GM12873 (cell line): ENCODE data around the gene PTGIS.
A peak's percentile ranks its signal among the peaks of the same experiment; 100 is the strongest.

ENCODE experiments used
- TF ChIP-seq, protein P1 (sequence below): IDR thresholded peaks from 2 replicates; pipeline ENCODE4 v1.5.1; 2012; ENCODE audit warnings: low read depth, mild to moderate bottlenecking, moderate library complexity, low read length, control low read depth; ENCODE audit not compliant: insufficient read depth; ENCODE audit errors: missing control alignments

Gene PTGIS

DNA sequence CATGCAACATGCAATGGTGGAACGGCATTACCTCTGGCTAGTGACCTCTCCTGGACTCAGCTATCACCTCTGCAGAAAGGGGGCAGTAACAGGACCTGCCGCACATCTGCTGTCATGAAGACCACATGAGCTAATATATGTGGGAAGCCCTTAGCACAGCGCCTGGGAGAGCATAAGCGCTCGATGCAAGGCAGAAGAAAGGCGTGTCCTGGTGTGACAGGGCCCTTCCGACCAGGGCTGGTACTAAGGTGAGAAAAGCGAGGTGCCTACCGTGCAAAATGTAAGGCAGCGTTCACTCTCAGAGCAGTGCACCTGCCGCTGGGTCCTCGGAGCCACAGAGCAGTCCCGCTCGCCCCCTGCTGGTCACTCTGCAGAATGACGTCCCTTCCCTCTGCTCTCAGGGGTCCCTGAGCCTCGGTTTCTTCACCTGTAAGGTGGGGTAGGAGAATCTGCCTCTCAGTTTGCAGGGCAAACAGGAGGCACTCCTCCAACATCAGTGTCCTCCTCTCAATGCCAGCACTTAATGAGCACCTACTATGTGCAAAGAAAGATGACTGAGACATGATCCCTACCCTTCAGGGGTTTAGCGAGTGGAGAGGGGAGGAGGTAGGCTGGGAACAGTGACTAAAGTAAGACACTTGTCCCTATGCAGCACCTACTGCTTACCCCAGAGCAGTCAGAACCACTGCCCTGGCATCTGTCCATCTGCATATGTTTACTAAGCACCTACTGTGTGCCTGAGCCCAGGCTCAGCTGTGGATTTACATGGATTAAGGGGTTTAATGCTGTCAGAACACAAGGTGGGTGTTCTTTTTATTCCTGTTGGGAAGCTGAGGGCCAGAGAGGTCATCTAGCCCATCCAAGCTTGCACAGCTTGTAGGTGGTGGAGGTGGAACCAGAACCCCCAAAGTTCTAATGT lies 41.1 kb upstream of the PTGIS start:
- TF ChIP-seq, protein P1, sequence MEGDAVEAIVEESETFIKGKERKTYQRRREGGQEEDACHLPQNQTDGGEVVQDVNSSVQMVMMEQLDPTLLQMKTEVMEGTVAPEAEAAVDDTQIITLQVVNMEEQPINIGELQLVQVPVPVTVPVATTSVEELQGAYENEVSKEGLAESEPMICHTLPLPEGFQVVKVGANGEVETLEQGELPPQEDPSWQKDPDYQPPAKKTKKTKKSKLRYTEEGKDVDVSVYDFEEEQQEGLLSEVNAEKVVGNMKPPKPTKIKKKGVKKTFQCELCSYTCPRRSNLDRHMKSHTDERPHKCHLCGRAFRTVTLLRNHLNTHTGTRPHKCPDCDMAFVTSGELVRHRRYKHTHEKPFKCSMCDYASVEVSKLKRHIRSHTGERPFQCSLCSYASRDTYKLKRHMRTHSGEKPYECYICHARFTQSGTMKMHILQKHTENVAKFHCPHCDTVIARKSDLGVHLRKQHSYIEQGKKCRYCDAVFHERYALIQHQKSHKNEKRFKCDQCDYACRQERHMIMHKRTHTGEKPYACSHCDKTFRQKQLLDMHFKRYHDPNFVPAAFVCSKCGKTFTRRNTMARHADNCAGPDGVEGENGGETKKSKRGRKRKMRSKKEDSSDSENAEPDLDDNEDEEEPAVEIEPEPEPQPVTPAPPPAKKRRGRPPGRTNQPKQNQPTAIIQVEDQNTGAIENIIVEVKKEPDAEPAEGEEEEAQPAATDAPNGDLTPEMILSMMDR, result peak; percentile 99

DNA sequence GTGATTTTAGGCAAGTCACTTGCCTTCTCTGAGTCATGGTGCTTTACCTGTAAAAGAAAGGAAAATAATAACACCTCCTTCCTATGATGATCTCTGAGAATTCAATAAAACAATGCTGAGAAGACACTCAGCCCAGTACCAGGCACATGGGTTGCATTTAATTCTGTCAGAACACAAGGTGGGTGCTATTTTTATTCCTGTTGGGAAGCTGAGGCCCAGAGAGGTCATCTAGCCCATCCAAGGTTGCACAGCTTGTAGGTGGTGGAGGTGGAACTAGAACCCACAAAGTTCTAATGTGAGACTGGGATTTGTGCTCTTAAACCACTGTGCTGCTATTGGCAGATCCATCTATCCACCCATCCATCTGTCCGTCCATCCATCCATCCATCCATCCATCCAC lies 39.6 kb upstream of the PTGIS start:
- TF ChIP-seq, protein P1, result no peak

DNA sequence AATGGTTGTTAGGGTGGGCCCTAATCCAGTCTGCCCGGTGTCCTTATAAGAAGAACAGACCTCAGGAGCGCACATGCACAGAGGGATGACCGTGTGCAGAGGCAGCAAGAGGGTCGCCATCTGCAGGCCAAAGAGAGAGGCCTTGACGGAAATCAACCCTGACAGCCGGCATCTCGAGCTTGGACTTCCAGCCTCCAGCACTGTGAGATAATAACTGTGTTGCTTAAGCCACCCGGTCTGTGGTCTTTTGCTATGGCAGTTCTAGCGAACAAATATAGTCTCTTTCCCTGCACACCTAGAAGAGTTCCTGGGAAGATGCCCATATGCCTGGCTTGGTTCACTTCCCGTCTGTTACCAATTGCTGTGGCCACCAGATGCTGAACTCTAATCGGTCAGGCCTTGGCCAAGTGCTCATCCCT lies 35.3 kb upstream of the PTGIS start:
- TF ChIP-seq, protein P1, result peak; percentile 43

DNA sequence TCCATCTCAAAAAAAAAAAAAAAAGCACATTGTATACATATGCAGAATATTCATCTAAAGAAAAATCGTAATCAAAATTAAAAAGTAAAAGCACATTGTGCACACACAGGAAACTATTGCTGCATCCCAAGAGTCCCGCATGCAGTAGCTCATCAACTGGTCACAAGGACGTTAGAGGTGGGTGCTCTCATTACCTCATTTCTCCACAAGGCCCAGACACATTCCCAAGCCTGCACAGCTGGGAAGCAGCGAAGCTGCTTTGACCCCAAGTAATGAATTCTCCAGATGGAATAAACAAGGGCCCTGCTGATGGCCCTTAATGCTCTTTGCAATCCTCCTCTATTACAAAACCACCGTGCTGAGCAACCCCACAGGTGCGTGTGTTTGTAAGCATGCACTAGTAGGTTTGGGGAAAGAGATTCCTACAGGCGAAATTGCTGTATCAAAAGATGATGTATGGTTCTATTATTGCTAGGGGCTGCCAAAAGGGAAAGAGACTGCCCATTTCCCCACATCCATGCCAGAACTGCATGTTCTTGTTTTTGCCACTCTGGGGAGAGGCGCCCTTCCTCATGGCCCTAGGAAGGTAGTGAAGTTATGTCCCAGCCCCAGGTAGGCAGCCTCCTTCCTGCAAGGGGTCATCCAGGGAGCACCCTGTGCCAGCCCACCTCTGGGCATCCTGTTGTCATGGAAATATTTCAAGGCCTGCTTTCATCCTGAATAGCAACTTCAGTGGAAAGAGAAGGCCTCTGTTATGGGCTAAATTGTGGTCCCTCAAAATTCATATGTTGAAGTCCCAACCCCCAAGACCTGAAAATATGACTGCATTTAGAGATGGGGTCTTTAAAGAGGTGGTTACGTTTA lies 34.6 kb upstream of the PTGIS start:
- TF ChIP-seq, protein P1, result no peak

DNA sequence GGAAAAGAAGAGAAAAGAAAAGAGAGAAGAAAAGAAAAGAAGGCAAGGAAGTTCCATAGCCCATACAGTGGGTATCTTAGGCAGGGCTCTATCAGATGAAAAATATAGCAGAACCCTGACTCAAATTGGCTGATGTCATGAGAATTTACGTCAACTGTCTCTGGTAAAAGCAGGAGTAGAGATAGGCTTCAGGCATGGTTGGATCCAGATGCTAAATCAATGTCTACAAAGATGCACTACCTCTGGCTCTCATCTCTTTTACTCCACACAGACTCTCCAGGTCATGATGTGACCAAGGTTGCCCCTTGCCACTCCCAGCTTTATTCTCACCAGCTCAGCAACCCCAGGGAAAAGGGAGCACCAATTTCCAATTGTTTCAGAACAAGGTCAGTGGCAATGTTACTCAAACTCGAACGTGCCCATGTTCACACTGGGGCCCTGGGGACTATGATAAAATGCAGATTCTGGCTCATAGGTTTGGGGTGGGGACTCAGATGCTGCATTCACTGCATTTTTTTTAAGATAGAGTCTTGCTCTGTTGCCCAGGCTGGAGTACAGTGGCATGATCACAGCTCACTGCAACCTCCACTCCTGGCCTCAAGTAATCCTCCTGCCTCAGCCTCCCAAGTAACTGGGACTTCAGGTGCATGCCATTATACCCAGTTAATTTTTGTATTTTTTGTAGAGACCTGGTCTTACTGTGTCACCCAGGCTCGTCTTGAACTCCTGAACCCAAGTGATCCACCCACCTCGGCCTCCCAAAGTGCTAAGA lies 33.4 kb upstream of the PTGIS start:
- TF ChIP-seq, protein P1, result no peak

DNA sequence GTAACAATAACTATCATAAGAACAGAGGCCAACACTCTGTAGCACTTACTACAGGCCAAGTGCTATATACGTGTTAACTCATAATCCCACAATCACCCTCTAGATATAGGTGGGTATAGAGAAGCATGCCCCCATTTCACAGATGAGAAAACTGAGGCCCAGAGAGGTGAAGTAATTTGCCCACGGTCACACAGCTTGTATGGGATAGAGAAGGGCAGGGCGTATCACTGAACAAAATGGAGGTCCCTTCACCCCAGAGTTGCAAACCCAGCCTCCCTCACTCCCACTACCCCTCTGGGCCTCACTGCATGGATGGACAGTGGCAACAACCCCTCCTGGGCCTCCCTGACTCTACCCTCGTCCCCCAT lies 31.8 kb upstream of the PTGIS start:
- TF ChIP-seq, protein P1, result no peak

DNA sequence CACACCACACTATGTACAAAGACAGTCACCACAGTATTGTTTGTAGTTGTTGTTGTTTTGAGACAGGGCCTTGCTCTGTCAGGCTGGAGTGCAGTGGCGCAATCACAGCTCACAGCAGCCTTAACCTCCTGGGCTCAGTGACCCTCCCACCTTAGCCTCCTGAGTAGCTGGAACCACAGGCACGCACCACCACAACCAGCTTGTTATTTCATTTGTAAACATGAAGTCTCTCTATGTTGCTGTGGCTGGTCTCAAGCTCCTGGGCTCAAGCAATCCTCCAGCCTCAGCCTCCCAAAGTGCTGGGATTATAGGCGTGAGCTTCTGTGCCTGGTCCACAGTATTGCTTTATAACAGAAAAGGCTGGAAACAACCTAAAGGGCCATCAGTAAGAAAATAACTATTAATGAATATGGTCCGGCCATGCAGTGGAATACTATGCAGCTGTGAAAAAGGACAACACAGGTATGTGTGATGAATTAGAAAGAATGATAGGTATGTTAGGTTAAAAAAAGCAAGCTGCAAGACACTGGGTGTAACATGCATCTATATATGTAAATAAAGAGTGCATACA lies 30.0 kb upstream of the PTGIS start:
- TF ChIP-seq, protein P1, result no peak
